HG03521 (cell line): Measurements from ENCODE around the gene HLCS.

ENCODE experiments used
- ATAC-seq: cut with Tn5 transposase; IDR thresholded peaks from one replicate; pipeline ENCODE4 v1.9.1; 2021; ENCODE audit warnings: mild to moderate bottlenecking, moderate library complexity; ENCODE audit not compliant: unreplicated experiment

HLCS gene

GRCh38 chr21:36851121-36851520 lies 115.3 kb downstream of the HLCS start:
- ATAC-seq: no peak

- no peak for ATAC-seq
Measured at GRCh38 chr21:36850372-36850771, 116.1 kb downstream of the HLCS start.

- ATAC-seq: no peak
Measured at GRCh38 chr21:36849461-36850105, 116.9 kb downstream of the HLCS start.

GRCh38 chr21:36848730-36849274 lies 117.7 kb downstream of the HLCS start:
- ATAC-seq: no peak

- no peak for ATAC-seq
Measured at GRCh38 chr21:36847189-36847588, 119.3 kb downstream of the HLCS start.

- no peak for ATAC-seq
Measured at GRCh38 chr21:36846631-36847030, 119.8 kb downstream of the HLCS start.

- no peak for ATAC-seq
Measured at GRCh38 chr21:36845790-36846189, 120.7 kb downstream of the HLCS start.

- ATAC-seq: no peak
Measured at GRCh38 chr21:36845070-36845469, 121.4 kb downstream of the HLCS start.

GRCh38 chr21:36841866-36842265 lies 124.6 kb downstream of the HLCS start:
- ATAC-seq: no peak

GRCh38 chr21:36839735-36840134 lies 126.7 kb downstream of the HLCS start:
- ATAC-seq: no peak

- ATAC-seq: no peak
Measured at GRCh38 chr21:36839123-36839522, 127.3 kb downstream of the HLCS start.

GRCh38 chr21:36835383-36835795 lies 131.1 kb downstream of the HLCS start:
- no peak for ATAC-seq

GRCh38 chr21:36834192-36834591 lies 132.3 kb downstream of the HLCS start:
- no peak for ATAC-seq

- ATAC-seq: no peak
Measured at GRCh38 chr21:36830100-36830499, 136.4 kb downstream of the HLCS start.

GRCh38 chr21:36828891-36829515 lies 137.5 kb downstream of the HLCS start:
- no peak for ATAC-seq

GRCh38 chr21:36828208-36828607 lies 138.3 kb downstream of the HLCS start:
- ATAC-seq: no peak

- no peak for ATAC-seq
Measured at GRCh38 chr21:36825658-36826057, 140.8 kb downstream of the HLCS start.

- ATAC-seq: no peak
Measured at GRCh38 chr21:36821032-36821299, 145.5 kb downstream of the HLCS start.

GRCh38 chr21:36820176-36821031 lies 146.1 kb downstream of the HLCS start:
- no peak for ATAC-seq

GRCh38 chr21:36817732-36818450 lies 148.6 kb downstream of the HLCS start:
- ATAC-seq: no peak

GRCh38 chr21:36816561-36817130 lies 149.8 kb downstream of the HLCS start:
- no peak for ATAC-seq
